Cardiac ventricle fibroblast (primary cell): ENCODE data around the gene CLPTM1L. TPM values are rescaled to one million over a fixed set of nuclear protein-coding genes. Genes with fewer than 3 reads are reported as not detected.

Experiments
- total RNA-seq: library from RNA; depleted of rRNA; stranded (reverse); fragments of >200 nt; gene quantifications from 2 replicates; pipeline ENCODE4 v1.2.3, GENCODE V29; 2015

The CLPTM1L gene
- 70.6 and 73.9 TPM in 2 replicates for total RNA-seq

GRCh38 chr5:1344975-1345838, at the start of gene CLPTM1L:
Gene CLPTM1L, minus strand, starts transcription at chr5:1345099. Its CDS starts 258 bp downstream, at chr5:1344841.

GRCh38 chr5:1294835-1295649, 49.9 kb downstream of the CLPTM1L start, which contains the start of gene TERT:
Gene TERT, minus strand, starts transcription at chr5:1295068. Its CDS starts 79 bp downstream, at chr5:1294989.

Other genes starting within 250 kb of the CLPTM1L start
- gene SLC12A7, start 233.0 kb downstream of the CLPTM1L start, total RNA-seq: 13.8 and 15.0 TPM in 2 replicates
- not detected in 2 replicates for gene SLC6A19, start 143.5 kb downstream of the CLPTM1L start, total RNA-seq
- not detected in 2 replicates for gene SLC6A18, start 119.7 kb downstream of the CLPTM1L start, total RNA-seq
- gene TERT, start 50.0 kb downstream of the CLPTM1L start, total RNA-seq: not detected in 2 replicates
- 0.05 TPM in 1 of 2 replicates, not detected in the other for gene SLC6A3, start 100.3 kb upstream of the CLPTM1L start, total RNA-seq
- 72.1 and 76.7 TPM in 2 replicates for gene LPCAT1, start 178.9 kb upstream of the CLPTM1L start, total RNA-seq